RWPE2 (cell line): ENCODE measurements around the gene ENO4.

ENCODE experiments used
- ATAC-seq: fragments of 200-7000 bp; cut with Tn5 transposase; 3 replicates; pipeline ENCODE4 v1.9.1; 2021; ENCODE audit warnings: low read depth
- DNase-seq: peaks from one replicate; pipeline ENCODE4 v3.0.0-alpha.2; 2020; ENCODE audit warnings: low spot score
- H3K27ac ChIP-seq: fragments of 450-650 bp; 2 replicates; pipeline ENCODE4 v1.5.1; 2017; ENCODE audit warnings: mild to moderate bottlenecking; ENCODE audit not compliant: poor library complexity, severe bottlenecking
- H3K27me3 ChIP-seq: fragments of 250-450 bp; sonication (Bioruptor Pico); 2 replicates; pipeline ENCODE4 v1.5.1; 2021; ENCODE audit warnings: mild to moderate bottlenecking, moderate library complexity; ENCODE audit not compliant: insufficient read depth, poor library complexity, severe bottlenecking
- H3K36me3 ChIP-seq: fragments of 250-450 bp; sonication (Bioruptor Pico); 2 replicates; pipeline ENCODE4 v1.5.1; 2020; ENCODE audit warnings: low read depth, mild to moderate bottlenecking, moderate library complexity
- H3K4me1 ChIP-seq: fragments of 250-450 bp; sonication (Bioruptor Pico); 2 replicates; pipeline ENCODE4 v1.5.1; 2021; ENCODE audit warnings: mild to moderate bottlenecking, moderate library complexity; ENCODE audit not compliant: insufficient read depth, poor library complexity, severe bottlenecking
- H3K4me3 ChIP-seq: fragments of 250-450 bp; sonication (Bioruptor Pico); 2 replicates; pipeline ENCODE4 v1.5.1; 2021; ENCODE audit warnings: mild to moderate bottlenecking, moderate library complexity; ENCODE audit not compliant: severe bottlenecking
- H3K9me3 ChIP-seq: fragments of 250-450 bp; sonication (Bioruptor Pico); 2 replicates; pipeline ENCODE4 v1.5.1; 2021; ENCODE audit warnings: mild to moderate bottlenecking, moderate library complexity; ENCODE audit not compliant: severe bottlenecking
- CTCF ChIP-seq: fragments of 450-650 bp; IDR thresholded peaks from one replicate; pipeline ENCODE4 v1.5.1; 2017; ENCODE audit warnings: mild to moderate bottlenecking, moderate library complexity; ENCODE audit not compliant: poor library complexity, severe bottlenecking

ENO4 gene

GRCh38 chr10:116882639-116883038, 33.3 kb downstream of the ENO4 start:
- H3K4me3 ChIP-seq = no peak overlapping the region
- TF ChIP-seq CTCF = no peak
- H3K27ac ChIP-seq = no peak overlapping the region
- no peaks in the 10 kb centered on the region for H3K27me3 ChIP-seq
- H3K4me1 ChIP-seq = no peaks in the 10 kb centered on the region
- no peak for DNase-seq
- peaks cover 13% of the 10 kb centered on the region; the same call in 1 of the 2 replicates for H3K36me3 ChIP-seq
- H3K9me3 ChIP-seq = no peaks in the 10 kb centered on the region
- ATAC-seq = no peak

GRCh38 chr10:116886772-116887171, 37.5 kb downstream of the ENO4 start:
- DNase-seq (no peak), ATAC-seq (no peak)
- H3K27ac ChIP-seq = no peak overlapping the region
- TF ChIP-seq CTCF = no peak
- H3K27me3 ChIP-seq = no peaks in the 10 kb centered on the region
- no peaks in the 10 kb centered on the region for H3K9me3 ChIP-seq
- peaks cover 13% of the 10 kb centered on the region; the same call in 1 of the 2 replicates for H3K36me3 ChIP-seq
- H3K4me3 ChIP-seq = no peak overlapping the region
- peaks cover 30% of the 10 kb centered on the region for H3K4me1 ChIP-seq

GRCh38 chr10:116888380-116889055, 39.2 kb downstream of the ENO4 start:
- Histone ChIP-seq H3K36me3 (peaks cover 5% of the 10 kb centered on the region; the same call in 1 of the 2 replicates), H3K4me3 (no peak overlapping the region), H3K4me1 (peaks cover 32% of the 10 kb centered on the region), H3K27me3 (no peaks in the 10 kb centered on the region), H3K9me3 (no peaks in the 10 kb centered on the region), H3K27ac (peak overlapping the region; percentile 66)
- no peak for TF ChIP-seq CTCF
- ATAC-seq (peak; percentile 94), DNase-seq (peak; percentile 76)

- H3K27ac ChIP-seq = peak overlapping the region; percentile 66
- no peak for TF ChIP-seq CTCF
These were observed 39.8 kb downstream of the ENO4 start for GRCh38 chr10:116889066-116889465.

GRCh38 chr10:116891208-116891607, 41.9 kb downstream of the ENO4 start:
- peak overlapping the region; percentile 32 for H3K27ac ChIP-seq
- DNase-seq (peak; percentile 82), ATAC-seq (peak; percentile 64)
- no peak overlapping the region for H3K4me3 ChIP-seq
- H3K4me1 ChIP-seq = peaks cover 32% of the 10 kb centered on the region
- no peak for TF ChIP-seq CTCF
- no peaks in the 10 kb centered on the region for H3K9me3 ChIP-seq
- H3K27me3 ChIP-seq = no peaks in the 10 kb centered on the region
- H3K36me3 ChIP-seq = peaks cover 20% of the 10 kb centered on the region

More at GRCh38 chr10:116889066-116889465, 39.8 kb downstream of the ENO4 start:
- no peak for DNase-seq
- no peak for ATAC-seq
- H3K4me1 ChIP-seq = peaks cover 32% of the 10 kb centered on the region
- H3K4me3 ChIP-seq = no peak overlapping the region
- peaks cover 7% of the 10 kb centered on the region for H3K36me3 ChIP-seq
- H3K9me3 ChIP-seq = no peaks in the 10 kb centered on the region
- H3K27me3 ChIP-seq = no peaks in the 10 kb centered on the region
